Measurements from ENCODE around the gene THNSL1.

THNSL1 gene

GRCh38 chr10:25018703-25019102 is 2.3 kb downstream of the THNSL1 start:
- no peak for TF ChIP-seq CTCF (IDR thresholded peaks at IDR 0.05; ENCODE audit: insufficient read depth, low read depth, low read length, missing control alignments)
- no peak overlapping the region for H3K4me3 ChIP-seq (ENCODE audit: low read length)
- DNase-seq (ENCODE audit: low read depth), result no peak

- TF ChIP-seq CTCF (IDR thresholded peaks at IDR 0.05; ENCODE audit: insufficient read depth, low read depth, low read length, missing control alignments), result no peak
- no peak for DNase-seq (ENCODE audit: low read depth)
- H3K4me3 ChIP-seq (ENCODE audit: low read length), result no peak overlapping the region
Measured at GRCh38 chr10:25023278-25023677, 6.9 kb downstream of the THNSL1 start.

GRCh38 chr10:25024528-25024927 is 8.1 kb downstream of the THNSL1 start:
- no peak for TF ChIP-seq CTCF (IDR thresholded peaks at IDR 0.05; ENCODE audit: insufficient read depth, low read depth, low read length, missing control alignments)
- no peak overlapping the region for H3K4me3 ChIP-seq (ENCODE audit: low read length)
- no peak for DNase-seq (ENCODE audit: low read depth)

DNA sequence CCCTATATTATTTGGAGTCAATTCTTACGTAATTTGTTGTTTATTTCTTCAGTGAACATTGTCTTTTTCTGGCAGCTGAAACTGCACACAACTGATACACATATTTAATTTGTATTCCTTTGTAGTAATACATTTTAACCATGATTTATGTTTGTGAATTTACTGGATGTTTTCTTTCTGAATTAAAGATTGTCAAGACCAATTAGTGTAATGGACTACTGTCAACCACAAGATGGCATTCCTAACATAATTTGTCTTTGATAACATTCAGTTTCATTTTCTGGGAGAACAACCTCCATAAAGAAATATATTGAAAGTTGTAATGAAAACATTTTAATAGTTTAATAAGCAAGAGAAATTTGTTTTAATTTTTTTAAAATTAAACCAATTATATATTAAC is 10.1 kb downstream of the THNSL1 start:
- DNase-seq (ENCODE audit: low read depth), result peak; percentile 46
- TF ChIP-seq CTCF (IDR thresholded peaks at IDR 0.05; ENCODE audit: insufficient read depth, low read depth, low read length, missing control alignments), result peak; percentile 40
- H3K4me3 ChIP-seq (ENCODE audit: low read length), result no peak overlapping the region

DNA sequence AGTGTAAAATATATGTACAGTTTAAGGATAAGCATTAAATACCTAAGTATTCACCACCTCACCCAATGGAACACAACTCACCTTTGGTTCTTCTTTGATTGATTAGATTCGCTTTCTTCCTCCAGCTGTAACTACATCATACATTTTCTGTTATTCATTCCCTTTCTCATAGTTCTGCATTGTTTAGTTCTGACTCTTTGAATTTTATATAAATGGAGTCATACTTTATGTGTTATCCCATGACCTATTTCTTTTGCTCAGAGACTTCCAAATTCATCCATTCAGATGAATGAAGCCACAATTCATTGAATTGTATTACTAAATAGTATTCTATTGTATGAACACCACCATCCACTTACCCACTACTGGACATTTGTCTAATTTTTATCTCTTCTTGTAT is 12.3 kb downstream of the THNSL1 start:
- DNase-seq (ENCODE audit: low read depth), result no peak
- no peak for TF ChIP-seq CTCF (IDR thresholded peaks at IDR 0.05; ENCODE audit: insufficient read depth, low read depth, low read length, missing control alignments)
- H3K4me3 ChIP-seq (ENCODE audit: low read length), result no peak overlapping the region

GRCh38 chr10:25029519-25029918 is 13.1 kb downstream of the THNSL1 start:
- no peak overlapping the region for H3K4me3 ChIP-seq (ENCODE audit: low read length)
- no peak for DNase-seq (ENCODE audit: low read depth)
- no peak for TF ChIP-seq CTCF (IDR thresholded peaks at IDR 0.05; ENCODE audit: insufficient read depth, low read depth, low read length, missing control alignments)

DNA sequence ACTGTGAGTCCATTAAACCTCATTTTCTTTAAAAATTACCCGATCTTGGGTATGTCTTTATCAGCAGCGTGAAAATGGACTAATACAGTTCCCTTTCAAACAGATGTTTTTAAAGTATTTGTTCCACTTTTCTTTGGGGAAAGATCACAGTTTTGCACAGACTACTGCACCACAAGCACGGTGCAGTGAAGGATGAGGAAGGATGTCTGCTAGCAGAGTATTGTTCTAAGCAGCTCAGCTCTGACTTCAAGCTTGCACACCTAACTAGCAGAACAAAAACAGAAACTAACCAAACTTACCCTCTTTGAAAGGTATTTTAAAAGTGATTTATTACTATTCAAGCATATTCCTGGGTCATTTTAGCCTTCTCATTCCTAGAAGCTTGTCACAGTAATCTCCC is 20.0 kb downstream of the THNSL1 start:
- no peak for DNase-seq (ENCODE audit: low read depth)
- no peak for TF ChIP-seq CTCF (IDR thresholded peaks at IDR 0.05; ENCODE audit: insufficient read depth, low read depth, low read length, missing control alignments)
- H3K4me3 ChIP-seq (ENCODE audit: low read length), result no peak overlapping the region

All from epithelial cell of esophagus (primary cell).